CD4-positive, alpha-beta T cell treated with Interferon alpha-2 for 1 hour (primary cell): ENCODE results near the gene FANCI.

Source experiments
- DNase-seq, 2 donors: peaks; one replicate each; pipeline ENCODE4 v3.0.0-alpha.2; 2020 to 2022

Gene FANCI

GRCh38 chr15:89308236-89308635 is 64.5 kb downstream of the FANCI start:
- DNase-seq = no peak

GRCh38 chr15:89309993-89310392 is 66.2 kb downstream of the FANCI start:
- DNase-seq = no peak

- DNase-seq = no peak
Measured at GRCh38 chr15:89315375-89315929, 71.7 kb downstream of the FANCI start.

DNA sequence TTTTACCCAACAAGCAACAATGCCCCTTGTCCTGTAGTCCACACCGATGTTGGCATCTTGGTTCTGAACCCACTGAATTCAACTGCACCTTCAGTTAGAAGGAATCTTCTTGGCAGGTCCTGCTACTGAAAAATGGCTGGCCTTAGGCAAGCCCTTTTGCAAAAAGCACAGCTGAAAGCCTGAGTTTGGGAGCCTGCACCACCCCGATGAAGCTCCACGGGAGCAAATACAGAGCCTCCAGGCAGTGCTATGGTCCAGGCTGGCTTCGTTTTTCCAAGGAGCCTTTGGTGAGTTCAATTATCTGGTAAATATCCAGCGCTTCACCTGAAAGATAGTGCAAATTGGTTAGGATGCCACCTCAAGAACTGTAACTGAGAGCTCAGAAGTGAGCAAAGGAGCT is 72.7 kb downstream of the FANCI start:
- DNase-seq = no peak

- DNase-seq = no peak
Measured at GRCh38 chr15:89317186-89317720, 73.5 kb downstream of the FANCI start.

- DNase-seq = no peak
Measured at GRCh38 chr15:89319678-89320077, 75.9 kb downstream of the FANCI start.

DNA sequence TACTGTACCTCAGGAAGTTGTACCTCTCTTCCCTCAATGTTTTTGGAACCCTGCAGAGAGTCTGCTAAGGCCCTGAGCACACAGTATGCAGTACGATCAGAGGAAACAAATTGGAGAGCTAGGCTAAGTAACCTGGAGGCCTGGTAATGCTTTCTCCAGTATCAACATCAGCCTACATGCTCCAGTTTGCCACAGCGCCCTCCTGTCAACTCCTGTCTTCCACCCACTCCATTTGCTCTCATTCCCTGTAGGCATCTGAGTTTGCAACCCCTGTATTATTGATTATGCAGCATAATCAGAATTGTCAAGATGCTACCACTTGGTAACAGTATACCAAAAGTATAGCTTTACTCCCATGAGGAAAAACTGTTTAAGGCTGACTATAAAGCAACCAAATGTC is 76.4 kb downstream of the FANCI start:
- DNase-seq = no peak

DNA sequence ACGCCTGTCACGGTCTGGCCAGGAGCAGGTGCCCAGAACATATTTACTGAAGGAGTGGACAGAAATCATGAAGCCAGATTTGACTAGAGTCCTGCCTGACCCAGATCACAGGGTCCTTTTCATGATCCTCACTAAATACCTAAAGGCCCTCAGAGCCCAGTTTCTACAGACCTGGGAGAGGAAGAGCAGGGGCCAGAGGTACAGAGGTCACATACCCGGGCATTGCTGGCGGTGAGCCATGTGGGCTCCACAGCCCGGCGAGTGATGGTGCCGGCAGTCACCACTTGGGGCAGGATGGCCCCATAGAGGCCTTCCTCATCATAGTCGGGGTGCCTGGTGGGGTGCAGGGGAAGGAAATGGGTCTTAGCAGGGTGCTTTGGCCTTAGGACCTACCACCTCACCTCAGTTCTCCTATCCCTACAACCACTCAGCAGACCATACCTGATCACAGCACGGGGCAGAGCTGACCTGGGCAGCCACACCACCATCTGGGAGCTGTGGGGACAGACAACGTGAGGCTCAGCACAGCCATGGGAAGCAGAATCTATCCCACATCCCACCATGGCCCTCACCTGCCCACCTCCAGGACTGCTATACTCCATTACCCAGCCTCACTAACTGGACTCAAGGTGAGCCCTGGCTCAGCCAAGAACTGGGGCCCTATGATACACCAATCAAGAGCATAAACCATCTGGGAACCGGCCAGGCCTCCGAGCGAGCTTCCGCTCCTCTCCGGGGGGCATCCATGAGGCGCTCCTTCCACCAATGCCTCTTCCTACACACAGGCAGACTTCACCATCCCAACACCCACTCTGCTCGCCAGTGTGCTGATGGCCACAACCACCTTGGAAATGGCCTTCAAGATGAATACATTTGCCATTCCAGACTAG is 78.0 kb downstream of the FANCI start:
- DNase-seq = no peak

DNA sequence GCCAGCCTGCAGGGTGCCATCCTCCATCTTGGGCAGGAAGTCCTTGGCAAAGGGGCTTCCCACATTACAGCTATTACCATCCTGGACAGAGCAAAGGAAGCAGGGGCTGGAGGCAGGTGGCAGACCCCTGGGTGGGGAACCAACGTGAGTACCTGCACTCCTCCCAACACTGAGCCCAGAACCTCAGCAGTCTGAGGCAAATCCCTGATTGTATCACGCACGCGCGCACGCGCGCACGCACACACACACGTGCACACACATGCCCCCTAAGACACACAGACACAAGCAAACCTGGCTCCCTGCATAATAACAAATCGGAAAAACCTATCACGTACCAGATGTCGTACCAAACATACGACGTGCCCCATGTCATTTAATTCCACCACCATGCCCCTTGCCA is 79.0 kb downstream of the FANCI start:
- no peak for DNase-seq

- no peak for DNase-seq
Measured at GRCh38 chr15:89323825-89324224, 80.0 kb downstream of the FANCI start.

DNA sequence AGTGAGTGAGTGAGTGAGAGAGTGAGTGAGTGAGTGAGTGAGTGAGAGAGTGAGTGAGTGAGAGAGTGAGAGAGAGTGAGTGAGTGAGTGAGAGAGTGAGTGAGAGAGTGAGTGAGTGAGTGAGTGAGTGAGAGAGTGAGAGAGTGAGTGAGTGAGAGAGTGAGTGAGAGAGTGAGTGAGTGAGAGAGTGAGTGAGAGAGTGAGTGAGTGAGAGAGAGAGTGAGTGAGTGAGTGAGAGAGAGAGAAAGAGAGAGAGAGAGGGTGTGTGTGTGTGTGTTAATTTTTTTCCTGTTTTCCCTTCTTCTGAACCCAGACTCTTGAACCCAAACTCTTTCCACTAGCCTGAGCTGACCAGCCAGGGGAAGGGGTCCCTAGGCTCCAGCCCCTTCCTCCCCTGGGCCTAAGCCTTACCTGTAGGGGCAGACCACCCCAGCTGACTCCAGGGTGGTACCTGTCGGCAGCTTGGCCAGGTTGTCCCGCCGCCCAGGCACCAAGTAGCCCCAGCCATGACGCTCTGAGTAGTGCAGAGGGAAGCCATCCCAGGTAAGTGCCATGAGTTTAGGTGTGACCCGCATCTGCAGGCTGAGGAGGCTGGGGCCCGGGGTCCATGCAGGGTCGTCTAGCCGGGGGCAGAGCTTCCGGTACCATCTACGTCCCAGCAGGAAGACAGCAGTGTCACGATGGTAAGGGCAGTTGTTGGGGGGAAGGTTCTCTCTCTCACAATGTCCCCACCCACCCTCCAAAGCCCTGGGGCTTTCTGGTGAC is 81.4 kb downstream of the FANCI start:
- DNase-seq = no peak

DNA sequence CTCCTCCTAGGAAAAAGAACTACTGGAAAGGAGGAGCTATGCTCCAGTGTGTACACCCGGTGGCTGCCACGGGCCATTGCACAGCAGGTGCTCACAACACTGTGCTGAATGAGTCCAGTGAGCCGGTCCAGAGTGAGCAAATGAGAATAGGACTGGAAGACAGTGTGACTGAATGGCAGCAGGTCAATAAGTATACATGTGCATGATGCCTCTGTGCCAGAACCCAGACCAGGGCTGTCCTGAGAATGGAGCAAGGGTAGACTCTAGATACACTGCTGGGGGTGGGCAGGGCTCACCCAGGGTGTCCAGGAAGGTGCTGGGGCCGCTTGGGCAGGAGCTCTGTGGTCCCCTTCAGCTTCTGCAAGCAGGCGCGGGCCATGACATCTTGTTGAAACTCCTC is 82.5 kb downstream of the FANCI start:
- no peak for DNase-seq

GRCh38 chr15:89327113-89327512 is 83.3 kb downstream of the FANCI start:
- no peak for DNase-seq

GRCh38 chr15:89328398-89329254 is 84.8 kb downstream of the FANCI start:
- no peak for DNase-seq

DNA sequence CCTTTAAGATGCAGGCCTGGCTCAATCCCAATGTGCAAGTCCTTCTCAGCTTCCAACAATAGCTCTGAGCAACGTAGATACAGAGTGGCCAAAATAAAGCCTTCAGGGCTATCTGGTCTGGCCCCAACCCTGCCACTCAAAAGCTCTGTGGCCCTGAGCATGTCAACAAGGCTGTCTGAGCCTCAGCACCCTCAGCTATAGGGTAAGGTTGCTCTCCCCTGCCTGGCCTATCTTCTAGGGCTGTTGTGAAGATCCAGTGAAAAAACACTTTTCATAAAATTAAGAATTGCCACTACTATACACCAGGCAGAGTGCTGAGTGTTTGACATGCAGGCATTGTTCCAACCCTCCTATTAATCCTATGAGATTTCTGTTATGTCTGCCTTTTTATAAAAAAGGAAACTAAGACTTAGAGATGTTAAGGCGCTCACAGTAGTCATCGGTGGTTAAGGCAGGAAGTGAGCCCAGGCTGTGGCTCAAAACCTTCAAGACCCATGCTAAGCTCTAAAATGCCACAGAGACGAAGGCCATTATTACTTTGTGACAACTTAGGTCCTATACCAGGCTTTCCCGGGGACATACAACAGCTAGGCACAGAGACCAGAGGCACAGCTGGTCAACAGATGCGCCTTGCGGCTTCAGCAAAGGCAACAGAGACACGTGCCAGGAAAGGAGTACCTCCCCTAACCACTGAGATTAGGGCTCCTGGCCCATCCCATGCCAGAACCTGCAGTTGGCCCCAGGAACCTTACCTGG is 85.7 kb downstream of the FANCI start:
- peak in 1 of 2 donors; percentile 40 for DNase-seq

DNA sequence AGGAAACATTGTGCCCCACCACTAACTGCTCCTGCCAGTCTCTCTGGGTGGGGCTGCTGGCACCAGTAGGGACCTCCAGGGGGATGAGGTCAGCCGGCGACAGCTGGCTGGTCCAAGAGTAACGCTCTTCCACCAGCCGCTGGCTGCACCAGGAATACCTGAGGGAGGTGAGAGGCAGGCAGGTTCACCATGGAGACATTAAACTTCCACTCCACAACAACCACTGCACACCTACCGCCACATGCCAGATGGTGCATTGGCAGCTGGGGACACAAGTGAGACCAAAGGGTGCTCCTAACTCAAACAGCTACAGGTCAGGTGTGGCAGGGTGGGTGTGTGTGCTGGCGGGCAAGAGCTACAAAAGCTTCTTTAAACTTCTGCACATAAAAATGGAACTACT is 86.3 kb downstream of the FANCI start:
- DNase-seq = no peak

DNA sequence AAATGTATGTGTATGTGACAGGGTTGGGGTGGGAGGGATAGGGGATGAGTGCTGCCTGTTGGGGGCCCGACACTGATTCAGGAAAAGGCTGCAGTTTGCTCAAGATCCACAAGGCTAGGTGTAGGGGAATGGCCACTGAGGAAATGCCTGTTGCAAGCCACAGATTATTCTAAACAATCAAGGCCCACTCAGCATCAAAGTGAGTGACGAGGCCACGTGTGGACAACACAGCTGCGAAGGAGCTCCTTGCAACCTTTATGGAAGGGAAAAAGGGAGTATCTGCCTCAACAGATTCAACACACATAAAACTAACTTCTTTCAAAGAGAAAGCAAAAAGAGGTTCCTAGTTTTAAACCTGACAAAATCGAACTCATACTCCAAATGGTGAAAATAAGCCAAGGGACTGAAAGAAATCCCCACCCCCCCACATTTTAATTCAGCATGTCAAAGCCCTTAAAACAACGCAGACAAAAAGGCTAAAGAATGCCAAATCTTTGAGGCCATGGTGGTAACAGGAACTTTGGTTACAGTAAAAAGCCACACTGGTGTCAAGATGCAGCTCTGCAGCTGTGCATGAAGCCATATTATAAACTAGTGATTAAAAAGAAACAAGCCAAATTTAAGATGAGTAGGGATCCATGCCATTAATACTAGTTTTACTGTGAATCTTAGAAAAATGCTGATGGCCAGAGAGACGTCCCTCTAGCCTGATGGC is 87.3 kb downstream of the FANCI start:
- no peak for DNase-seq

DNA sequence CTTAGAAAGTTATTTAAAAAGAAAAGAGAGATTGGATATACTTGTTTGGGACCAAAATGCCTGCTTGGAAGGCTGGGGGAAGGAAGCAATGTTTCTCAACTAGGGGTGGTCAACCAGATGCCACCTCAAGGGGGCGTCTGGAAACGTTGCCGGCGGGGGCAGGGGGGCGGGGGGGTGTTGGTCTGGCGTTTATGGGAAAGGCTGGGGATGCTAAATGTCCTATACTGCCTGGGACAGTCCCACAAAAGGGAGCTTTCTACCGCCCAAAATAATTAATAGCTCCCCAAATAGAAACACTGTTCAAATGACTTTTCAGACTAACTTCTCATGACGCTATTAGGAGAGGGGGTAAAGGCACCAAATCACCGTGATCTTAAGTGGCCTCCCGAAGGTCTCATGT is 88.7 kb downstream of the FANCI start:
- peak in 1 of 2 donors; percentile 28 for DNase-seq

- DNase-seq = no peak
Measured at GRCh38 chr15:89333011-89333860, 89.5 kb downstream of the FANCI start.

DNA sequence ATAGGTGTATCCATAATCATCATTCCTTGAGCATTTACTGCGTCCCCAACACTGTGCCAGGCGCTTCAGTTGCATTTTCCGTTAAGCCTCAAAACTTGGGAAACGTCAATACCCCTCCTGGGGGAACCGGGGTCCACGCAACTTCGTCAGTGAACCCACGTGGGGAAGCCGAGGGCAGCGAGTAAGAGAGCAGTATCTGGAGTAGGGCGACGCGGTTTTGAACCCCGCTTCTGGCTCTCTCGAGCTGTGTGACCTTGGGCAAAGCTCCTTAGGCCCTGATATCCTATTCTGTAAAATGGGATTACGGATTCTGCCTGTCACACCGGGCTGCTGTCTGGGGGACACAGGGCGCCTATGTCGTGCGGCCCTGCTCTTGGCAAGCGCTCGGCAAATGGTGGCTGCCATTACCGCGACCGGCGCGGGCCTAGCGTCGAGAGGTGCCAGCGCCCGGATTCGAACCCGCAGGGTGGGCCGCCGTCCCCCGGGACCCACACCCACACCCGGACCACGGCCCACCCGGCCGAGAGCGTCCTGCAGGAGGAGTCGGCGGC is 90.3 kb downstream of the FANCI start:
- no peak for DNase-seq
